Measurements from ENCODE around the gene KRT3.

Gene KRT3

DNA sequence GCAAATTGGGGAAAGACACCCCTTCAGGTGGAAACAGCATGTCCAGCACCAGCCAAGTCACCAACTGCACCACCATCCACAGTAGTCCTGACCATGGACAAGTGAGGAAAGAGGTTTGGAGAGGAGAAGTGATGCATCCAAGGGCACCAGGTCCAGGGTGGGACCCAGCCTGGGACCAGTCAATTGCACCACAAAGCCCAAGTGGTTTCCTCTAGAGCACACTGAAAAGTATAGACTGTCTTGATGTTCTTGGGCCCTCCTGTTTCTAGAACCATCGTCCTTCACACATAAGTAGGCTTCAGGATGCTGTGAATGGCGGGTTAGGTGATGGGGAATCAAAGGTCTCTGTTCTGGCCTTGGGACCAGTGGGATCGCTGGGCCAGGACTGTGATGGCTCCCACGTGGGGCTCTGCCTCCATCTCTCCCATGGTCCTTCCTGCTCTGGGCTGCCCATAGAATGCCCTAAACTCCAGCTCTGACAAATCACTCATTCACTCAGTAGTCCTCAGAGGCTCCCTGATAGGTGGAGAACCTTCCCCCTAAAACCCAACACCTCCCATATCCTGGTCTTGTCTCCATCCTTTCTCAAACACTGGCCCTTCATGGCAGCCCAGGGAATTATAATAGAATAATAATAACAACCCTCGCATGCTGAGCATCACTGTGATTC is 29.0 kb upstream of the KRT3 start:
- TF ChIP-seq TAF1 (IDR thresholded peaks at IDR 0.05; ENCODE audit: borderline replicate concordance, insufficient read depth, low read length): no peak
- TF ChIP-seq SIN3A (IDR thresholded peaks at IDR 0.05; ENCODE audit: borderline replicate concordance, insufficient read depth, low read length): no peak

DNA sequence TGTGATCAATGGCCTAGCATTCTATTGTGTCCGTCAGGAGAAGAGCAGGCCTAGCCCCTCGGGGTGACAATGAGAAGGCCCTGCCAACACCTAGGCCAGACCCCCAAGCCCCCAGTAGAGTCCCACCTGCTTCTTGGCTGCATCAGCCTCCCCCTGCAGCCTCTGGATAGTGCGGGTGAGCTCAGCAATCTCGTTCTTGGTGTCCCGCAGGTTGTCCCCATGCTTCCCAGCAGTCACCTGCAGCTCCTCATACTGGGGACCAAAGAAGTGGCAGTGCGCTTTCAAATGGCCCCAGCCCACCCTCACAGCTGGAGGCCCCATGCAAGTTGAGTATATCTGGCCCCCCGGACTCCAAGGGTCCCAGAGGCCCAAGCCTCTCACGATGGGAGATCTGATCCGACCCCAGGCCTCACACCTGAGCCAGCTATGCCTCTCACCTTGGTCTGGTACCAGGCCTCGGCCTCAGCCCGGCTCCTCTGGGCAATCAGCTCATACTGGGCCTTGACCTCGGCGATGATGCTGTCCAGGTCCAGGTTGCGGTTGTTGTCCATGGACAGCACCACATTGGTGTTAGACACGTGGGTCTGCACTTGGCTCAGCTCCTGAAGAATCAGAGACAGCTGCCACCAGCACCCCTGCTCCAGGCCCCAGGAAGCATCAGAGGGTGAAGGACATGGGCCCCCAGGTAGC is 28.0 kb upstream of the KRT3 start:
- TF ChIP-seq TAF1 (IDR thresholded peaks at IDR 0.05; ENCODE audit: borderline replicate concordance, insufficient read depth, low read length) (no peak), FOXP2 (optimal IDR thresholded peaks at IDR 0.05; ENCODE audit: borderline replicate concordance, extremely low read depth, extremely low read length, insufficient read depth) (no peak), SIN3A (IDR thresholded peaks at IDR 0.05; ENCODE audit: borderline replicate concordance, insufficient read depth, low read length) (no peak), POLR2AphosphoS5 (IDR thresholded peaks at IDR 0.05; ENCODE audit: low read depth, low read length) (no peak)
- TF ChIP-seq, protein P1, sequence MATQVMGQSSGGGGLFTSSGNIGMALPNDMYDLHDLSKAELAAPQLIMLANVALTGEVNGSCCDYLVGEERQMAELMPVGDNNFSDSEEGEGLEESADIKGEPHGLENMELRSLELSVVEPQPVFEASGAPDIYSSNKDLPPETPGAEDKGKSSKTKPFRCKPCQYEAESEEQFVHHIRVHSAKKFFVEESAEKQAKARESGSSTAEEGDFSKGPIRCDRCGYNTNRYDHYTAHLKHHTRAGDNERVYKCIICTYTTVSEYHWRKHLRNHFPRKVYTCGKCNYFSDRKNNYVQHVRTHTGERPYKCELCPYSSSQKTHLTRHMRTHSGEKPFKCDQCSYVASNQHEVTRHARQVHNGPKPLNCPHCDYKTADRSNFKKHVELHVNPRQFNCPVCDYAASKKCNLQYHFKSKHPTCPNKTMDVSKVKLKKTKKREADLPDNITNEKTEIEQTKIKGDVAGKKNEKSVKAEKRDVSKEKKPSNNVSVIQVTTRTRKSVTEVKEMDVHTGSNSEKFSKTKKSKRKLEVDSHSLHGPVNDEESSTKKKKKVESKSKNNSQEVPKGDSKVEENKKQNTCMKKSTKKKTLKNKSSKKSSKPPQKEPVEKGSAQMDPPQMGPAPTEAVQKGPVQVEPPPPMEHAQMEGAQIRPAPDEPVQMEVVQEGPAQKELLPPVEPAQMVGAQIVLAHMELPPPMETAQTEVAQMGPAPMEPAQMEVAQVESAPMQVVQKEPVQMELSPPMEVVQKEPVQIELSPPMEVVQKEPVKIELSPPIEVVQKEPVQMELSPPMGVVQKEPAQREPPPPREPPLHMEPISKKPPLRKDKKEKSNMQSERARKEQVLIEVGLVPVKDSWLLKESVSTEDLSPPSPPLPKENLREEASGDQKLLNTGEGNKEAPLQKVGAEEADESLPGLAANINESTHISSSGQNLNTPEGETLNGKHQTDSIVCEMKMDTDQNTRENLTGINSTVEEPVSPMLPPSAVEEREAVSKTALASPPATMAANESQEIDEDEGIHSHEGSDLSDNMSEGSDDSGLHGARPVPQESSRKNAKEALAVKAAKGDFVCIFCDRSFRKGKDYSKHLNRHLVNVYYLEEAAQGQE (IDR thresholded peaks at IDR 0.05; ENCODE audit: insufficient read depth in 1 of 2, low read depth in 2 of 2, low read length in 2 of 2): no peak

DNA sequence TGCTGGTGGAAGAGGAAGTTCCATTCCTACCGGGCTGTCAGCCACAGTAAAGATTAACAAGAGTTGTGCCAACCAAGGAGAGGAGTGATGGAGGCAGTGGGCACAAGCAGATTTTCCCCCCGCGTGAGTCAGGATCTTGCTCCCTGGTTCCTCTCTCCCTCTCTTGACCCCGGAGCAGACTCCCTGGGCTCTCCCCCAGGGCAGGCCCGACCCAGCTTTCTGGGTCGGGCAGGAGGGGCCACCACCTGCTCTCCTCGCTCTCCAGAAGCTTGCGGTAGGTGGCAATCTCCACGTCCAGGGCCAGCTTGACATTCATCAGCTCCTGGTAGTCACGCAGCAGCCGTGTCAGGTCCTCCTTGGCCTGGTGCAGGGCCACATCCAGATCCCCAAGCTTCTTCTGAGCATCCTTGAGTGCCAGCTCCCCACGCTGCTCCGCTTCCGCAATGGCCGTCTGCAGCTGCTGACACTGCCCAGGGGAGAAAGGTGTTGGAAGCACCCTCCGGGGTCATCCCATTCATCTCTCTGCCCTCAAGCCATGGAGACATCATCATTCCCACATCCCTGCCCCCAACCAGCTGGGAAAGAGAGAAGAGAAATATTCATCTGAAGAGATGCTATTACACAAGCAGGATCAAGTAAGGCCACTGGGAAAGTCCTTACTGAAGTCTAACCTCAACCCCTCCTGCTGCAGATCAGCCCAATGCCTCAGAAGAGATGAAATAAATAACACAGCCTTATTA is 27.0 kb upstream of the KRT3 start:
- no peak for TF ChIP-seq FOXP2 (optimal IDR thresholded peaks at IDR 0.05; ENCODE audit: borderline replicate concordance, extremely low read depth, extremely low read length, insufficient read depth)
- TF ChIP-seq TAF1 (IDR thresholded peaks at IDR 0.05; ENCODE audit: borderline replicate concordance, insufficient read depth, low read length): no peak
- TF ChIP-seq, protein P1 (IDR thresholded peaks at IDR 0.05; ENCODE audit: insufficient read depth in 1 of 2, low read depth in 2 of 2, low read length in 2 of 2): no peak
- no peak for TF ChIP-seq SIN3A (IDR thresholded peaks at IDR 0.05; ENCODE audit: borderline replicate concordance, insufficient read depth, low read length)
- no peak for TF ChIP-seq POLR2AphosphoS5 (IDR thresholded peaks at IDR 0.05; ENCODE audit: low read depth, low read length)

DNA sequence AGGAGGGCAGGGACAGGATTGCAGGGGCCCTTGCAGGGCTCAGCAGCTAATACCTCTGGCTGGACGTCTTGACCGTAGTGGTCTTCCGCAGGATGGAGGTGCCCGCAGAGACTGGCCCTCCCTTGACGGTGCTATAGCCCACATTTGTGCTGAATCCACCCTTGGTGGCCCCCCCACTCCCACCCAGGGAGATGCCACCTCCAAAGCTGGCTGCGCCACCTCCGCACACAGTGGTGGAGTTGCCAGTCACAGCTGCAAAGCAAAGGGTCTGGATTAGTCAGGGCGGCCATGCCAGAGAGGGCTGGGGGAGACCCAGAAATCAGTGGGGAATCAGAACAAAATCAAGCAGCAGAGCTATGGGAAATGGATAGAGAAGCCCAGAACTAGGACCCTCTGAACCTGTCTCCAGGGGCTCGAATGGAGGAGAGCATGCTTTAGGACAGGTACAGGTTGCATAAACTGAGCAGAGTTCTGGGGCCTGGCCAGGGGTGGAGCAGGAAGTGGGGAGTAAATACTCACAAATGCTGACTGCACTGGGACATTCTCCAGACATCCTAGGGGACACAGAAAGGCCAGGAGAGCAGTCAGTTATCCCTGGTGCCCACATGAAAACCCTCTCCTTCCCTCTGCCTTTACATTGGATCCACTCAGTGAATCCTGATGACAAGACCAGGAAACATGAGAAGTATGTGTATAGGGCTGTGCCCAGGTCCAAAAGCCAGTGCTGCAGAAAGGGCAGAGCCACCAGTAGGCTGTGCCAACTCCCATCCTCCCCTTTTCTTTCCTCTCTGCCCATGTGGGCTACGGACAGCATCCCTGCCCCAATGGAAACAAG is 26.1 kb upstream of the KRT3 start:
- TF ChIP-seq SIN3A (IDR thresholded peaks at IDR 0.05; ENCODE audit: borderline replicate concordance, insufficient read depth, low read length): no peak
- no peak for TF ChIP-seq TAF1 (IDR thresholded peaks at IDR 0.05; ENCODE audit: borderline replicate concordance, insufficient read depth, low read length)
- TF ChIP-seq FOXP2 (optimal IDR thresholded peaks at IDR 0.05; ENCODE audit: borderline replicate concordance, extremely low read depth, extremely low read length, insufficient read depth): no peak
- TF ChIP-seq POLR2AphosphoS5 (IDR thresholded peaks at IDR 0.05; ENCODE audit: low read depth, low read length): no peak
- TF ChIP-seq, protein P1 (IDR thresholded peaks at IDR 0.05; ENCODE audit: insufficient read depth in 1 of 2, low read depth in 2 of 2, low read length in 2 of 2): no peak
